CD4-positive, alpha-beta T cell treated with Interferon alpha-2 for 1 hour (primary cell): Measurements from ENCODE around the gene BMP7.

Source experiments
- DNase-seq, 2 donors: peaks; one replicate each; pipeline ENCODE4 v3.0.0-alpha.2; 2020 to 2022

Gene BMP7

GRCh38 chr20:57187068-57187634, 79.3 kb downstream of the BMP7 start:
- no peak for DNase-seq

DNA sequence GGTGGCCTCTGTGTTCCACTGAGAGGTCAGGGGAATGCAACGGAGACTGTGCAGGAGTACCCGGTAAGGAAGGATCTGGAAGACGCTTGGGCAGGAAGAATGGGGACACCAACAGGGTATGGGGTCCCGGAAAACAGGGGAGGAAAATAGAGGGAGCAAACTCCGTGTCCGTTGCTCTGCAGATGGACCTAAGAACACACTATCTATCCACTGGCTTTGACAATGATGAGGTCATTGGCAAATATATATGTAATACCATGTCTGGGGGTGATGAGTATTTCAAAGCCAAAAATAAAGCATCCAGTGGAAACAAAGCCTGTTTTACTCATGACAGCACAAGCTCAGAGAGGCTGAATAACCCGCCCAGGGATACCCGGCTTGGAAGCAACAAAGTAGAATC, 80.2 kb downstream of the BMP7 start:
- no peak for DNase-seq

DNA sequence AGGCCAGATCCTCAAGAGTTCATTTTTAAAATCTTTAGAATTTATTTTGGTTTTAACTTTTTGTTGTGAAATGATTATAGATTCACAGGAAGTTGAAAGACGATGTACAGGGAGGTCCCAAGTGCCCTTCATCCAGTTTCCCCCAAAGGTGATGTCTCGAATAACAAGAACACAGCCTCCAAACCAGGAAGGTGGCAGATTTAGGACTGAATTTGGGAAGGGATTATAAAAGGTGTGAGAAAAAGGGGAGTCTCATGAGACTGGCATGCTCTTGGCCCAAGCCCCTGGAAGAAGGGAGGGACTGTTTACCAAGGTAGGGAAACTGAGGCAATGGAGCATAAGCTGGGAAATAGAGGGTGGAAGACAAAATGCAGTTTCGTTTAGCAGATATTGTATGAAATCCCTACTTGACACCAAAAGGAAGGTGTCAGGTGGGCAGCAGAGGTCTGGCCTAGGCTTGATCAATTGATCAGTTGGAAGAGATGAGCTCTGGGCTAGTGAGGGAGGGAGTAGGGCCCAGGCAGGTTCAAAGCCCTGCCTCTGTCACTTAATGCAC, 81.2 kb downstream of the BMP7 start:
- no peak for DNase-seq

GRCh38 chr20:57183457-57184009, 82.9 kb downstream of the BMP7 start:
- DNase-seq: no peak

GRCh38 chr20:57181639-57182038, 84.8 kb downstream of the BMP7 start:
- no peak for DNase-seq

GRCh38 chr20:57180954-57181353, 85.5 kb downstream of the BMP7 start:
- DNase-seq: no peak

GRCh38 chr20:57180387-57180786, 86.1 kb downstream of the BMP7 start:
- DNase-seq: no peak

GRCh38 chr20:57179265-57179664, 87.2 kb downstream of the BMP7 start:
- DNase-seq: no peak

DNA sequence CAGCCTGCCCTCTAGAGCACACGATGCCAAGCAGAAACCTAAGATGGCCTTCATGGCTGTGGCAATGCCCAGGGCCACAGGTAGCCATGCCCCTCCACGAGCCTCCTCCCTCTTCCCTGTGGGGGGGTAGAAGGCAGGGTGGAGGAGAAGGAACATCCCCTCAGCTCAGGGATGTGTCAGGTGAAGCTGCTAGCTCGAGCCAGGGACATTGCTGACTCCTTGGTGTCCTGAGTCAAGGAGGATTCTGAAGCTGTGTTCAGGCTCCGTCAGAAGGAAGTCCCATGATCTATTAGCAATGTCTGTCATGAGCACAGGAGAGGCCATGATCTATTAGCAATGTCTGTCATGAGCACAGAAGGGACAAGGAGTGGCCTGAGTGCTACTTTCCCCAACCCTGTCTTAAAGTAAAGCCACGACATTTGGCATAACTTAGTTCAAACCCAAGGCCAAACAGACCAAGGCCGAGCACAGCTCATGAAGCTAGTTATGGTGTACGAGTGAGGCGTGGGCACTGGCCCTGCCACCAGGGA, 87.8 kb downstream of the BMP7 start:
- no peak for DNase-seq

GRCh38 chr20:57177636-57178280, 88.7 kb downstream of the BMP7 start:
- DNase-seq: no peak

GRCh38 chr20:57176842-57177241, 89.6 kb downstream of the BMP7 start:
- no peak for DNase-seq

- DNase-seq: no peak
Observed at GRCh38 chr20:57175397-57176010, 90.9 kb downstream of the BMP7 start.

DNA sequence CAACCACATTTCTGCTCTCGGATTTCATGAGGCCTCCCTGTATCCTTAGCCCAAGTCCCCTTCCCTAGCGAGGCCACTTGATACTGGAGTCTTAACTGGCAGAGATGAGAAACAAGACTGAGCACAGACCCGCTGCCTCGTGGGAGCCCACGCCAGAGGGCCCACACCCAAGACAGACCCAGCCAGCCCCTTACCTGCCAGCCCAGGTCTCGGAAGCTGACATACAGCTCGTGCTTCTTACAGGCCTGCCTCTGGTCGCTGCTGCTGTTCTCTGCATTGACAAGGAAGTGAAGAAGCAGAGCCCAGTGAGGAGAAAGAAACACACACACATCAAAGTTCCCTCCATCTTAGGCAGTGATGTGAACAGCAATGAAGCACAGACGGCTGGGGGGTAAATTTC, 91.7 kb downstream of the BMP7 start:
- DNase-seq: no peak

- DNase-seq: no peak
Observed at GRCh38 chr20:57173986-57174385, 92.5 kb downstream of the BMP7 start.

DNA sequence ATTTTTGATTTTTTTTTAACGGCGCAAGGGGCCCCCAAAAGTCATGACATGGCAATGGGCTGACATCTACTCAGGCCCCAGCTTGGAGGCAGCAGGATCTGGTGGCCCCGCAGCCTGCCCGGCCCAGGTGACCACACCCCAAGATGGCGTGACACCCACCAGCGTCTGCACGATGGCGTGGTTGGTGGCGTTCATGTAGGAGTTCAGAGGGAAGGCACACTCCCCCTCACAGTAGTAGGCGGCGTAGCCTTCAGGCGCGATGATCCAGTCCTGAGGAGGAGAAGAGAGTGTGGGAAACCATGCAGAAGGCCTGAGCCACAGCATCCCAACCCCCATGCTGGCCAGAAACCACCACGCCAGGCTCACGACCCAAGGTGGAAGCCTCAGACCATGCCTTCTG, 93.4 kb downstream of the BMP7 start:
- no peak for DNase-seq

- DNase-seq: no peak
Observed at GRCh38 chr20:57170343-57170742, 96.1 kb downstream of the BMP7 start.

- DNase-seq: no peak
Observed at GRCh38 chr20:57169162-57169561, 97.3 kb downstream of the BMP7 start.

- DNase-seq: no peak
Observed at GRCh38 chr20:57167971-57168701, 98.3 kb downstream of the BMP7 start.

GRCh38 chr20:57167292-57167655, 99.2 kb downstream of the BMP7 start:
- no peak for DNase-seq

DNA sequence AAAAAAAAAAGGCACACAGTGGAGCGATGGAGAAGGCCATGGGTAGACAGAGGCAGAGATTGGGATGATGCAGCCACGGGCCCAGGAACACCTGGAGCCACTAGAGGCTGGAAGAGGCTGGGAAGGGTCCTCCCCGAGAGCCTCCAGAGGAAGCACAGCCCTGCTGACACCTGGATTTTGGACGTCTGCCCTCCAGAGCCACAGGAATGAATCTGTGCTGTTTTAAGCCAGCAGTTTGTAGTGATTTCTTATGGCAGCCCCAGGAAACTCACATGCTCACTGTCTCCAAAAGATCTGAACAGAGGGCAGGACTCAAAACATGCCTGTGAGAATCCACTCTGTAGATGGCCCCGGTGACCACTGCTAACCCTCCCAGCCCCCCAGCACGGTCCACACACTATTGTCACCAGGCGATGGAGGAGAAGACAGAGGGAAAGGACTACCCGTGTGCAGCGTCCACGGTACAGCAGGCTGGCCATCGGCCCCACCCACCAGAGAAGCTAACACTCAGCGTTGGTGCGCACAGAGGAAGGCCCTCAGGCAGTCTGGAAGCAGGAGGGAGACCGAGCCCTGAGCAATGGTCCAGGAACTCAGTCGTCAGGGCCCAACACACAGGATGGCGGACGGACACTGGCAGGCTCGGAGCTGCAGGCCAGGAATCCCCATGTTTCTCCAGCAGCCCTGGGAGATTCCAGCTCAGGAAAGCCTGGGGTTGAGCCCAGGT, 99.7 kb downstream of the BMP7 start:
- no peak for DNase-seq

GRCh38 chr20:57165427-57166004, 100.9 kb downstream of the BMP7 start:
- DNase-seq: no peak

- DNase-seq: no peak
Observed at GRCh38 chr20:57164872-57165271, 101.6 kb downstream of the BMP7 start.
